GM12892 (cell line): ENCODE results near the gene NFASC.

ENCODE experiments used
- DNase-seq: peaks from one replicate; pipeline ENCODE4 v3.0.0; 2011; ENCODE audit not compliant: insufficient read length
- FAIRE-seq: peaks from 2 replicates; lab custom pipeline; 2011; peaks lifted over from hg19 to GRCh38; lab: Jason Lieb, UNC
- POLR2A ChIP-seq: IDR thresholded peaks from 2 replicates; pipeline ENCODE4 v1.6.1; 2011; ENCODE audit warnings: low read depth, low read length, control low read depth
- POLR2AphosphoS5 ChIP-seq: IDR thresholded peaks from 2 replicates; pipeline ENCODE4 v1.6.1; 2011; ENCODE audit warnings: low read depth, low read length, control low read depth
- TAF1 ChIP-seq: IDR thresholded peaks from 2 replicates; pipeline ENCODE4 v1.6.1; 2011; ENCODE audit warnings: low read depth, mild to moderate bottlenecking, control low read depth, low read length, borderline replicate concordance

NFASC gene

GRCh38 chr1:204836856-204837255 is 33.8 kb upstream of the NFASC start:
- TF ChIP-seq POLR2AphosphoS5 = no peak
- TF ChIP-seq POLR2A = no peak
- TF ChIP-seq TAF1 = no peak
- DNase-seq (no peak), FAIRE-seq (no peak)

GRCh38 chr1:204837440-204838084 is 33.1 kb upstream of the NFASC start:
- FAIRE-seq (no peak), DNase-seq (no peak)
- TF ChIP-seq POLR2A (no peak), TAF1 (no peak), POLR2AphosphoS5 (no peak)

GRCh38 chr1:204841316-204841715 is 29.3 kb upstream of the NFASC start:
- TF ChIP-seq TAF1 = no peak
- TF ChIP-seq POLR2AphosphoS5 = no peak
- no peak for TF ChIP-seq POLR2A
- DNase-seq = no peak
- FAIRE-seq = no peak

GRCh38 chr1:204841798-204842197 is 28.9 kb upstream of the NFASC start:
- TF ChIP-seq POLR2AphosphoS5 (no peak), POLR2A (no peak), TAF1 (no peak)
- no peak for DNase-seq
- FAIRE-seq = no peak

DNA sequence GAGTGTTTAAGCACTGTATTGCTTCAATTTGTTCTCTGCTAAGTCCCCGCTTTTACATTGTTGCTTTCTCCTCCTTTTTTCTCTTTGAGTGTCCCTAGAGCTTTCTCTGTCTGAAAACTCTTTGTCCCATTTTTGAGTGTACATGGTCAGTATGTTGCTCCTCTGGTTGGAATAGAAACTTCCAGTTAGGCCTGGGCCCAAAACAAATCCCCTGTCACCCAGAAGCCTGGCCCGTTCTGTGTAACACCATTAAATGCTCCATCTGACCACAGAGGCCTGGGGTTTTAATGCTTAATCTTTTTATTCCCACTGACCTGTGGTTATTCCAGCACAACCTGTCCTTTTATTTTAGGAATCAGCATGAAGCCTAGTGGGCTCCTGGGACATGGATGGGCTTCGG is 28.3 kb upstream of the NFASC start:
- FAIRE-seq (no peak), DNase-seq (no peak)
- TF ChIP-seq POLR2A (no peak), TAF1 (no peak), POLR2AphosphoS5 (no peak)

- FAIRE-seq (no peak), DNase-seq (no peak)
- TF ChIP-seq POLR2A = no peak
Measured at GRCh38 chr1:204842892-204843291, 27.8 kb upstream of the NFASC start.

DNA sequence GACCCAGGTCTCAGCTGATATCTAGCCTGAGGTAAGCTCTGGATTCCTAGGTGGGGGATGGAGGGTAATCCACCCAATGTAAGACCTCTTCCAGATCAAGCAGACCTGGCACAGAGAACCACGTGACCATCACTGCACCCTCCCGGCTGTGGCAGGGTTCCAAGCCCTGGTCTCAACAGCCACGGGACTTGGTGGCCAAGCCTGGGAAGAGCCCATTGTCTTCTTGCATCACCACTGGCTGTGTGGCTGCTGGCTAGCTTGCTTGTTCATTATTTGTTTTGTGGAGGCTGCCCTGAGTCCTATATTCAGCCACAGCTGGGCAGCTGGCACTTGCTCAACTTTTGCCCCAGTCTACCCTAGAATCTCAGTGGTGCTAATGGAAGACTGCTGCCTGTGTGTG is 24.1 kb upstream of the NFASC start:
- FAIRE-seq (no peak), DNase-seq (no peak)
- TF ChIP-seq POLR2A (no peak), POLR2AphosphoS5 (no peak), TAF1 (no peak)

DNA sequence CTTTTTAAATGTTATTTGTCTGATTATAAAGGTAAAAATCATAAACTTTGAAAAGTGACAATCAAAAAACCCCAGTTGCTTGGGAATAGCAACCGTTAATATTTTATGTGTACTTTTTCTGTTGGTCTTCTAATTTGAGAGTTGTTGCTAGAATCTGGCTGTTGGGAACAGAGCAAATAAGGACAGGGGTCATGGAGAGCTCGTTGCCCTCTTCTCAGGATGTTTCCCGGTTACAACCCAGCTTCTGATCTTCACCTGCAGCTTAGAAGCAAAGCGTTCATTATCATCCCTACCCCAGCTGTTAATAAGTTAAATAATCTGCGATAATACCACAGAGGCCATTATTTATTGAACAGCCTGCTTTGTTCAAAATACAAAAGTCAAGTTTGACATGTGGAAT is 22.1 kb upstream of the NFASC start:
- FAIRE-seq (no peak), DNase-seq (no peak)
- TF ChIP-seq POLR2AphosphoS5 = no peak
- no peak for TF ChIP-seq POLR2A
- no peak for TF ChIP-seq TAF1

DNA sequence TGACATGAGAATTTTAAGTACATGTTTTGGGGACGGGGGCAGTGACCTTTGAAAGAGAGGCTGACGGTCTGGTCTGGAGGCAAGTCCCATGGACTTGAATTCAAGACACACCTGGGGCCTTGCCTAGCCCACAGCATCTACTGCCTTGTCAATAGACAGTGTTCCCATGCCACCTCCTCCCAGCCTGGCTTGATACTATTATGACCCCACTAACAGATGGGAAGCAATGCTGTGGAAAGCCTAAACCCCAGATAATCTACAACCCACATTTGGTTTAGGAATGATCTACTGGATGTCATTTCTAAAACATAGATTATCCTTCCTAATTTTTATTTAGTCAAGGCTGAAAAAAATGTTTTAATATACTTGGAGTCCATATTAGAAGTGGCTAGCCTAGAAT is 17.8 kb upstream of the NFASC start:
- FAIRE-seq (no peak), DNase-seq (no peak)
- TF ChIP-seq POLR2AphosphoS5 (no peak), TAF1 (no peak), POLR2A (no peak)

DNA sequence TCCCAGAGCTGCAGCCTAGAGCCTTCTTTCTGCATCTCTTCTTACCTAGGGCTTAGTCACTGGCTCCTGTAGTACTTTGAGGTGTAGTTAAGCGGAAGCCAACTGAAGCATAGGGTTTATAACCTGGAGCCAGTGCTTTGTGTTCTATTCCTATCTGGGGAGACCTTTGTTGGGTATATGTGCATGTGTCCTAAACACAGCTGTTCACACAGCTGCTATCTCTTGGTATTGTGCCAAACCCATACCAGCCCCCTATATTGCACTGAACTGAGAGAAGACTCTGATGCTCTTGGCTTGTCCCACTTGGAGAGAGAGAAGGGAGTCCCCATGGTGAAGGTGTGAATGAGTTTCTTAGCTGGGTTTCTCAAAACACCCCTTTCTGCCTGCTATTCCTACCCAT is 17.2 kb upstream of the NFASC start:
- DNase-seq (no peak), FAIRE-seq (no peak)

DNA sequence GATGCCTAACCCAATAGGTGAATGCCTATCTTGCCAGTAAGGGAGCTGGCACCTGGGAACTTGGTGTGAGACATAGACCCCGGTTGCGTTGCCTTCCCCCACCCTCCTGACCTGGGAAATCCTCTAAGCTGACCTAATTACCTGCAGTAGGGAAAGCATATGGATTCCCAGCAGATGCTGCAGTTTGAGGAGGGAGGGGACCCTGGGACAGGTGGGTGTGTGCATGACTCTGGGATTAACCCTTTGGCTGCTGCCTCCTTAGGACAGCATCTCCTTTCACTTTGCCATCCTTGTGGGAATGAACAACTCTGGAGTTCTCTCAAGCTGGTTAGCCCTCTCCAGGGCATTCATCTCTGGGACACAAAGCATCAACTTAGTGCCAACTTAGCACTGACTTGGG is 16.4 kb upstream of the NFASC start:
- FAIRE-seq = no peak
- no peak for DNase-seq

More for the DNA sequence above, 17.2 kb upstream of the NFASC start:
- TF ChIP-seq TAF1 = no peak
- no peak for TF ChIP-seq POLR2AphosphoS5
- TF ChIP-seq POLR2A = no peak

DNA sequence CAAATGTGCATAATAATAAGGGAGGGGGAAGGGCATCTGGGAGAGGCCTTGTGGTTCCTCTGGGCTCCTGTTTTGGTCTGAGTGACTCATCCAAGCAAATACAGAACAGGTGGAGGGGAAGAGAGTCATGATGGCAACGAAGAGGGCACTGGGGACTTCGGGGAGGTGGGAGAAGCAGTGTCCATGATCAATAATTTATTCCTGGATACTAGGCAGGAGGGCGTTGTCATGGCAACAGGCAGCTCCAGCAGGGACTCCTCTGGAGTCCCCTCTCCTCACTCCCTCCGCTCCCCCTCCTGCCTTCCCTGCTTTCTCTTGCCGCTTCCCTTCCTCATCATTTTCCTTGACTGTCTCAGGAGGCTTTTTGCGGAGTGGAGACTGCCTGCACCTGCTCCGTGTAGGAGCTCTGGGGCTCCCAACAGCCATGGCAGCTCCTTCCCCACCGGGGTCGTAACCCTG is 12.3 kb upstream of the NFASC start:
- TF ChIP-seq POLR2A (no peak), POLR2AphosphoS5 (no peak), TAF1 (no peak)
- FAIRE-seq (no peak), DNase-seq (no peak)

More for the DNA sequence above, 16.4 kb upstream of the NFASC start:
- no peak for TF ChIP-seq POLR2A
- TF ChIP-seq TAF1 = no peak
- TF ChIP-seq POLR2AphosphoS5 = no peak

GRCh38 chr1:204859861-204860267 is 10.8 kb upstream of the NFASC start:
- FAIRE-seq = no peak
- DNase-seq = no peak
- TF ChIP-seq POLR2AphosphoS5 = no peak
- no peak for TF ChIP-seq POLR2A
- TF ChIP-seq TAF1 = no peak
